Caco-2 (cell line): ENCODE data around the gene ADGRA1. TPM values are rescaled to one million over a fixed set of nuclear protein-coding genes. Genes with fewer than 3 reads are reported as not detected.

Experiments used
- BruUV-seq: library from RNA; stranded (reverse); fragments of 400-500 nt; replicated peaks from 2 replicates; lab custom pipeline; 2021; lab: Mats Ljungman, UMichigan
- CTCF ChIA-PET: fragments of 300-600 bp; sonication (Branson Sonifier 250); formaldehyde crosslinking; loops from one replicate; lab custom pipeline; 2022; ENCODE audit warnings: antibody characterized with exemption; lab: Charles Lee
- POLR2A ChIA-PET: fragments of 300-600 bp; sonication (Branson Sonifier 250); formaldehyde crosslinking; loops from one replicate; lab custom pipeline; 2022; ENCODE audit warnings: antibody characterized with exemption; lab: Charles Lee
- DNase-seq, 2 experiments: peaks; one replicate each; pipeline versions ENCODE4 v3.0.0 to v3.0.0-alpha.2; 2020 to 2022
- H3K27me3 ChIP-seq: replicated peaks from 2 replicates; pipeline ENCODE4 v1.6.0; 2011; ENCODE audit warnings: low read length; ENCODE audit not compliant: control insufficient read depth, insufficient read depth
- H3K36me3 ChIP-seq: 2 replicates; pipeline ENCODE4 v1.5.1; 2011; ENCODE audit warnings: low read length; ENCODE audit not compliant: control insufficient read depth, insufficient read depth
- H3K4me1 ChIP-seq: fragments of 250-450 bp; sonication (Bioruptor Pico); 2 replicates; pipeline ENCODE4 v1.5.1; 2020; ENCODE audit warnings: mild to moderate bottlenecking
- H3K4me3 ChIP-seq: 2 replicates; pipeline ENCODE4 v1.5.1; 2011; ENCODE audit warnings: low read depth, mild to moderate bottlenecking, control low read depth, low read length
- H3K9me3 ChIP-seq: fragments of 250-450 bp; sonication (Bioruptor Pico); 2 replicates; pipeline ENCODE4 v1.5.1; 2020; ENCODE audit warnings: mild to moderate bottlenecking, moderate library complexity
- H3K27ac Mint-ChIP-seq: one replicate; pipeline ENCODE4 v1.8.0; 2022; ENCODE audit warnings: mixed read lengths; ENCODE audit not compliant: unreplicated experiment
- H3K27me3 Mint-ChIP-seq: one replicate; pipeline ENCODE4 v1.8.0; 2022; ENCODE audit warnings: mixed read lengths; ENCODE audit not compliant: insufficient read depth, unreplicated experiment
- H3K36me3 Mint-ChIP-seq: one replicate; pipeline ENCODE4 v1.8.0; 2022; ENCODE audit warnings: mild to moderate bottlenecking, mixed read lengths; ENCODE audit not compliant: insufficient read depth, unreplicated experiment
- H3K4me1 Mint-ChIP-seq: one replicate; pipeline ENCODE4 v1.8.0; 2022; ENCODE audit warnings: low read depth, mixed read lengths; ENCODE audit not compliant: unreplicated experiment
- H3K4me3 Mint-ChIP-seq: one replicate; pipeline ENCODE4 v1.8.0; 2022; ENCODE audit warnings: mild to moderate bottlenecking, moderate library complexity, mixed read lengths; ENCODE audit not compliant: unreplicated experiment
- H3K9me3 Mint-ChIP-seq: one replicate; pipeline ENCODE4 v1.8.0; 2022; ENCODE audit warnings: mixed read lengths; ENCODE audit not compliant: unreplicated experiment
- intact Hi-C: fragments of 100-400 bp; cut with micrococcal nuclease; formaldehyde crosslinking; loops from one replicate; pipeline ENCODE4 v1.10.0; 2022; ENCODE audit not compliant: unreplicated experiment
- total RNA-seq: library from RNA; stranded (reverse); gene quantifications from 2 replicates; pipeline ENCODE4 v1.2.3, GENCODE V29; 2022
- TF ChIP-seq, protein P1 (sequence below), 2 experiments: fragments of 200-600 bp in 1 of 2; IDR thresholded peaks; 1 replicate in 1 of 2; 2 replicates in 1 of 2; pipeline versions ENCODE4 v1.5.1 to v1.8.0; 2011 to 2022; ENCODE audit warnings: antibody characterized with exemption in 1 of 2, control low read depth in 1 of 2, inconsistent platforms in 1 of 2, low read depth in 1 of 2, low read length in 1 of 2, mild to moderate bottlenecking in 1 of 2, moderate library complexity in 1 of 2; ENCODE audit not compliant: insufficient read depth in 1 of 2, severe bottlenecking in 1 of 2, unreplicated experiment in 1 of 2

ADGRA1 gene
- total RNA-seq, 1 experiment from 2014 or later = not detected

DNA sequence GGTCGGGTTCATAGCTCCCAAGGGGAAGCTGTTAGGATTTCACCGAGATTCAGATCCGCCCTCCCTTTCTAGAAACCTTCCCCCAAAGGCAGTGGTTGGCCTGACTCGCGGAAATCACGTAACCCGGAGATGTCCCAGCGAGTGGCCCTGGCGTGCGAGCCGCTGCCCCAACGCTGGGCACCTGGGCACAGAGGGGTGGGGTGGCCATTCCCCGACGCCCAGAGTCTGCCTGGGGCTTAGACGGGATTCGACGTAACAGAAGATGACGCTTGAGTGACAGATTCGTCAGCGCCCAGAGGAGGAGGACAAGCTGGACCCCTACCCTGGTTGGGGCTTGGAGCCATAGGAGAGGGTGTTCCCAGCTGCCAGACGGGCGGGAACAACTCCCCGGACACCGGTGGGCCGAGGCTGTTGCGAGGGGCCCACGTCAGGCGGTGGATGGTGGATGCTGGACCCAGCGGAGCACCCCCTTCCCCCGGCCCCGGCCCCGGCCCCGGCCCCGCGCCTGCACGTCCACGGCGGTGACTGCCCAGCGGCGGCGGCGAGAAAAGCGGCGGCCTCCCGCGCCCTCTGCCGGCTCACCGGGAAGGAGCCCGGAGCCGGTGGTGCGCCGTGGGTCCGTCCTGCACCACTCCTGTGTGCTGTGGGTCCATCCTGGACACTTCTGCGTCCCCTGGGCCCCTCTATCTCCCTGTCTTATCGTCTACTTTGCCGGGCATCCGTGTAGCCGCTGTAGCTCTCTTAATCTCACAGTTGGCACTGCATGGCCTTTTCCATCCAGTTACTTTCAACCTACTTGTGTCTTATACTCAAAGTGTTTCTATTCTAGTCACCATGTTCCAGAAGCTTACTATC lies 36.9 kb downstream of the ADGRA1 start:
- Mint-ChIP-seq H3K27me3 (peaks cover 13% of the 10 kb centered on the region), H3K4me1 (peaks cover 7% of the 10 kb centered on the region), H3K9me3 (no peaks in the 10 kb centered on the region), H3K4me3 (no peak overlapping the region), H3K36me3 (peaks cover 6% of the 10 kb centered on the region), H3K27ac (no peak overlapping the region)
- H3K36me3 ChIP-seq = no peaks in the 10 kb centered on the region
- DNase-seq = peak; percentile 38 to 84
- H3K27me3 ChIP-seq = no peaks in the 10 kb centered on the region; the same call in 1 of the 2 replicates
- BruUV-seq = no TSS peak
- H3K9me3 ChIP-seq = peaks cover 9% of the 10 kb centered on the region
- H3K4me1 ChIP-seq = no peaks in the 10 kb centered on the region; the same call in 1 of the 2 replicates
- ChIA-PET CTCF (interaction anchor here (0.7 to 1.8 kb wide), 6 partner anchors 14 to 220 kb away, joined by 3 to 11 read pairs (median 3); no protein-coding TSS in a partner anchor), POLR2A (no interaction called here)
- intact Hi-C loops = loop anchor here (1.0 kb wide), 1 partner anchor 184 kb away; no protein-coding TSS in a partner anchor
- H3K4me3 ChIP-seq = no peak overlapping the region
- TF ChIP-seq, protein P1, sequence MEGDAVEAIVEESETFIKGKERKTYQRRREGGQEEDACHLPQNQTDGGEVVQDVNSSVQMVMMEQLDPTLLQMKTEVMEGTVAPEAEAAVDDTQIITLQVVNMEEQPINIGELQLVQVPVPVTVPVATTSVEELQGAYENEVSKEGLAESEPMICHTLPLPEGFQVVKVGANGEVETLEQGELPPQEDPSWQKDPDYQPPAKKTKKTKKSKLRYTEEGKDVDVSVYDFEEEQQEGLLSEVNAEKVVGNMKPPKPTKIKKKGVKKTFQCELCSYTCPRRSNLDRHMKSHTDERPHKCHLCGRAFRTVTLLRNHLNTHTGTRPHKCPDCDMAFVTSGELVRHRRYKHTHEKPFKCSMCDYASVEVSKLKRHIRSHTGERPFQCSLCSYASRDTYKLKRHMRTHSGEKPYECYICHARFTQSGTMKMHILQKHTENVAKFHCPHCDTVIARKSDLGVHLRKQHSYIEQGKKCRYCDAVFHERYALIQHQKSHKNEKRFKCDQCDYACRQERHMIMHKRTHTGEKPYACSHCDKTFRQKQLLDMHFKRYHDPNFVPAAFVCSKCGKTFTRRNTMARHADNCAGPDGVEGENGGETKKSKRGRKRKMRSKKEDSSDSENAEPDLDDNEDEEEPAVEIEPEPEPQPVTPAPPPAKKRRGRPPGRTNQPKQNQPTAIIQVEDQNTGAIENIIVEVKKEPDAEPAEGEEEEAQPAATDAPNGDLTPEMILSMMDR (IDR thresholded peaks at IDR 0.05; ENCODE audit: insufficient read depth in 1 of 2, low read depth in 1 of 2, low read length in 1 of 2, severe bottlenecking in 1 of 2, unreplicated experiment in 1 of 2) = peak; percentile 75 to 97

DNA sequence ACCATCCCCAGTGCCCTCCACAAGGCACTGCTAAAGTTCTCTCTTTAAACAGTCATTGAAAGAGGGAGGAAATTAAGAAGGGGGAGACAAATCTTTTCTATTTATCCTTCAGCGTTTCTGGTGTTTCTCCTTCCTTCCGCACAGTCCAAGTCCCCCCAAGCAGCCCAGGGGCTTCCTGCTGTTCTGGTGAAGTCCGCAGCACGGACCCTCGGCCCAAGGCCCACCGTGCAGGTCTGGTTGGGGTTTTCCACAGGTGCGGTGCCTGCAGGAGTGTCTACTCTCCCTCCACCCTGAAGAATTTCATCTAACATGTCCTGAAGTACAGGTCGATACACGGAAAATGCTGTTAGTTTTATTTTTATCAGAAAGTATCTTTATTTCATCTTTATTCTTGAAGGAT lies 38.2 kb downstream of the ADGRA1 start:
- Histone ChIP-seq H3K4me3 (no peak overlapping the region), H3K4me1 (no peaks in the 10 kb centered on the region; the same call in 1 of the 2 replicates), H3K9me3 (peaks cover 8% of the 10 kb centered on the region), H3K36me3 (no peaks in the 10 kb centered on the region), H3K27me3 (no peaks in the 10 kb centered on the region; the same call in 1 of the 2 replicates)
- peaks cover 6% of the 10 kb centered on the region for H3K36me3 Mint-ChIP-seq
- DNase-seq = no peak
- peaks cover 7% of the 10 kb centered on the region for H3K4me1 Mint-ChIP-seq
- H3K27me3 Mint-ChIP-seq = peaks cover 16% of the 10 kb centered on the region
- POLR2A ChIA-PET = no interaction called here
- H3K27ac Mint-ChIP-seq = no peak overlapping the region
- CTCF ChIA-PET = interaction anchor here (1.8 kb wide), 1 partner anchor 187 kb away, joined by 11 read pairs; no protein-coding TSS in a partner anchor
- no peaks in the 10 kb centered on the region for H3K9me3 Mint-ChIP-seq
- BruUV-seq = no TSS peak
- intact Hi-C loops = no loop called here
- no peak overlapping the region for H3K4me3 Mint-ChIP-seq
- TF ChIP-seq, protein P1 (IDR thresholded peaks at IDR 0.05; ENCODE audit: insufficient read depth in 1 of 2, low read depth in 1 of 2, low read length in 1 of 2, severe bottlenecking in 1 of 2, unreplicated experiment in 1 of 2) = no peak

DNA sequence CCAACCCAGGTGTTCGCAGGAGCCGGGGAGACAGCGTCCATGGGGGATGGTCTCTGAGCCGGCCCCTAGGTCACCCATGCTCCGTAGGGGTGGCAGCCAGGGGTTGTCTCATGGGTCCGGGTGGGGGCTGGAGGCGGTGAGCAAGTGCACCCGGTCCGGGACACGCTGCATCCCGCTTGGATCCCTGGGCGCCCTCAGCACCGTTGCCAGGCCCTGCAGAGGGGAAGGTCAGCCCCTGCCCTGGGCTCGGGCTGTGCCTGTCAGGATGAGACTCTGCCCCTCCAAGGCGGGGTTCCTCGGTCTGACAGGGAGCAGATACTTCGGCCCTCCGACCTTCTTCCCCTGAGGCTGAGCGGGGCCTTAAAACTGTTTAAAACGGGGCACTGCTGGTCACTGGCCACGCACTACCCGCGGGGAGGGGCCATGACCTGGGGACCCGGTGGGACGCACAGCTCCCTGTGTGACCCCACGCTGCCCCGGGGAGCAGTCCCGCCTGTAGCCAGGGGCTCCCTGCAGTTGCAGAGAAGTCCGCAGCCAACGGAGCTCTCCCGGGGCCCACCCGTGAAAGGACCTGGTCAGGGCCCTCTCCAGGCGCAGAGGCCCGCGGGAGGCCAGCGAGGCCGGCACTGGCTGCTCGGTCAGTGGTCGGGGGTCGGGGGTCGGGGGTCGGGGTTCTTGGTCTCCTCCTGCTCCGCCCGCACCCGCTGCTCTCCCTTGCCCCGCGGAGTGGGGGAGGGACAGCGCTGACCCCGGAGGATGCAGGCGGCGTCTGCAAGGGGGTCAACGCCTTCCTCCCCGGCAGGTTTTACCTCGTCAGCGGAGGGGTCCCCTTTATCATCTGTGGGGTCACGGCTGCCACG lies 38.9 kb downstream of the ADGRA1 start:
- TF ChIP-seq, protein P1 (IDR thresholded peaks at IDR 0.05; ENCODE audit: insufficient read depth in 1 of 2, low read depth in 1 of 2, low read length in 1 of 2, severe bottlenecking in 1 of 2, unreplicated experiment in 1 of 2) = no peak
- peak in 1 of 2 experiments; percentile 35 for DNase-seq
- ChIA-PET CTCF (interaction anchor here (1.2 kb wide), 1 partner anchor 188 kb away, joined by 9 read pairs; no protein-coding TSS in a partner anchor), POLR2A (no interaction called here)
- Mint-ChIP-seq H3K27ac (no peak overlapping the region), H3K27me3 (peaks cover 19% of the 10 kb centered on the region), H3K4me1 (peaks cover 7% of the 10 kb centered on the region), H3K4me3 (no peak overlapping the region), H3K9me3 (no peaks in the 10 kb centered on the region), H3K36me3 (peaks cover 6% of the 10 kb centered on the region)
- Histone ChIP-seq H3K9me3 (peaks cover 8% of the 10 kb centered on the region), H3K27me3 (no peaks in the 10 kb centered on the region; the same call in 1 of the 2 replicates), H3K4me1 (no peaks in the 10 kb centered on the region; the same call in 1 of the 2 replicates), H3K4me3 (no peak overlapping the region), H3K36me3 (no peaks in the 10 kb centered on the region)
- BruUV-seq = no TSS peak
- intact Hi-C loops = no loop called here
